ENCODE data around the gene MSANTD1.

Gene MSANTD1

DNA sequence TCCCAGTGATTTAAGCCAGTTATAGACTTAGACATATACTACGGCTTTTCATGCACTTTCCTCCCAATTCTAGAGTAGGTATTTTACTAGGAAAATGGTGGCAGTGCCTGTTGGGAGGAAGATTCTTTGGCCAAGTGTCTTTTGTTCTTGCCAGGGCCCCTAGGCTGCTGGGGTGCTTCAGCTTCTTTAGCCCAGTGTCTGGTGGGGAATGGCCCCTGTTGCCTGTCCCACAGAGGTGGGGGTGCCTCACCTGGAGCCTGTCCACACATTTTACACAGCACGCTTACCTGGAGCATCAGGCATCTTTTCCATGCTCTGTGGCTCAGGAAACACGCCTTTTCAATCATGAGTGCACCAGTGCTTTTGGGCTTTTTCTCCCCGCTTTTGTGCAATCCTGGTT, 33.2 kb upstream of the MSANTD1 start:
- DNase-seq (ENCODE audit: low read depth in 2 of 2): no peak

GRCh38 chr4:3217266-3217665, 31.7 kb upstream of the MSANTD1 start:
- DNase-seq (ENCODE audit: low read depth in 2 of 2): no peak

DNA sequence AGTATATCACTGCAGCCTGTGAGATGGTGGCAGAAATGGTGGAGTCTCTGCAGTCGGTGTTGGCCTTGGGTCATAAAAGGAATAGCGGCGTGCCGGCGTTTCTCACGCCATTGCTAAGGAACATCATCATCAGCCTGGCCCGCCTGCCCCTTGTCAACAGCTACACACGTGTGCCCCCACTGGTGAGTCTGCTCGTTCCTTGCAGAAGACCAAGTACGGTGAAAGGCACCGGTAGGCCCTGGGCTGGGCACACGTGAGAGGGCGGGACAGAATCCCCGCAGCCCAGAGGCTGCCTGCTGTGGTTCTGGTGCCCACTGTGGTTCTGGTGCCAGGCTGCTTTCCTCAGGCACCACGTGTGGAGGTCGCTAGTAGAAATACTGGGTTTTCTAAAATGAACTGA, 31.2 kb upstream of the MSANTD1 start:
- DNase-seq (ENCODE audit: low read depth in 2 of 2): no peak

GRCh38 chr4:3218824-3219760, 29.9 kb upstream of the MSANTD1 start:
- no peak for DNase-seq (ENCODE audit: low read depth in 2 of 2)

DNA sequence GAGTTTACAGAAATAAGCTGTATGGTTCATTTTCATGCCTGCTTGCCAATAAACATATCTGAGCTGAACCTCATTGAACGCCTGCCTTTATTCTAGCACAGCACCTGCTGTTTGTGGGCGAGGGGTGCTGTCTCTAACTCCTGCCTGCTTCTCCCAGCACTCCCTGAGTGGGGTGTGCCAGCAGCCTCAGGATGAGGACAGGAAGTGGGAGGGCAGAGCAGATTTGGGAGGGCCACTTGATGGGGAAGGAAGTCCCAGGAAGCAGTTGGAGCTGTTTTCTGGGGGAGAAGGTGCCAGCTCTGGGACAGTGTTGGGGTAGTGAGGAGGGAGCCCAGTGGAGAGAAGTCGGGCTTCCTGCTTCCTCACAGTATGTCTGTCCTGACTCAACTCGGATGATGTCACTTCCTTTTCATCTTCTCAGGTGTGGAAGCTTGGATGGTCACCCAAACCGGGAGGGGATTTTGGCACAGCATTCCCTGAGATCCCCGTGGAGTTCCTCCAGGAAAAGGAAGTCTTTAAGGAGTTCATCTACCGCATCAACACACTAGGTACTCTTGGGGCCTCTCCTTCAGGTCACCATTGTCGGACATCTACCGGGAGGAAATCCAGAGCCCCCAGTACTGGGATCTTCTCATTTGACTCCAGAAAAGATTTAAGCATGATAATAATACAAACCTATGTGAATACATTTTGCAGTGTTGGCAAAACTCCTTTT, 29.0 kb upstream of the MSANTD1 start:
- no peak for DNase-seq (ENCODE audit: low read depth in 2 of 2)

DNA sequence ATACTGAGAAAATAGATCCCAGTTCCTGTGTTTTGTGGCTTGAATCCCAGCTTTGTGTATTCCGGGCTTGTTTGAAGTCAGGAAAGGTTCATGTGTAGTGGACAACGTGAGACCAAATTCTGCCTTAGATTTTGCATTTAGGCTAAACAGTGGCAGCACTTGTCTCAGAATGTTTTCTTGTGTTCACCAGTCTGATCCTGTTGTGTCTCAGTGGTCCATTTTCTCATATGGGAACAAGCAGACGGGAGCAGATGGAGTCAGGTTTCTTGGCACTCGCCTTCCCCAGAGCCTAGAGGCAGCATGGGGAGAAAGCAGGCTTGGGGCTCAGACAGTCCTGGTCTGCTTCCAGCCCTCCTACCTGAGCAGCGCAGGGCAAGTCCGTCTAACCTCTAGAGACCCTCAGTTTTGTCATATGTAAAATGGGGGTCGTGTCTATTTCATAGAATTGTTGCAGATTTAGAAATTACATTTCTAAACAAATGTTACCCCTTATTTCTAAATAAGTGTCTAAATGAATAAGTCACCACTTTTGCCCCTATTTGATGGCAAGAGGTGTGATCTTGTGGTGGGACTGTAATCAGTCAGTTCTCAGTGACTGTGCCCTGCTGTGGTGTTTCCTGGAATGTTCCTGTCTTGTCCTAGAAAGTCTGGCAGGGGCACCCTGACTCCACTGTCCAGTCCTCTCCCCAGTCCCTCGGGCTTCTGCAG, 28.3 kb upstream of the MSANTD1 start:
- DNase-seq (ENCODE audit: low read depth in 2 of 2): no peak

GRCh38 chr4:3221184-3221494, 27.8 kb upstream of the MSANTD1 start:
- no peak for DNase-seq (ENCODE audit: low read depth in 2 of 2)

DNA sequence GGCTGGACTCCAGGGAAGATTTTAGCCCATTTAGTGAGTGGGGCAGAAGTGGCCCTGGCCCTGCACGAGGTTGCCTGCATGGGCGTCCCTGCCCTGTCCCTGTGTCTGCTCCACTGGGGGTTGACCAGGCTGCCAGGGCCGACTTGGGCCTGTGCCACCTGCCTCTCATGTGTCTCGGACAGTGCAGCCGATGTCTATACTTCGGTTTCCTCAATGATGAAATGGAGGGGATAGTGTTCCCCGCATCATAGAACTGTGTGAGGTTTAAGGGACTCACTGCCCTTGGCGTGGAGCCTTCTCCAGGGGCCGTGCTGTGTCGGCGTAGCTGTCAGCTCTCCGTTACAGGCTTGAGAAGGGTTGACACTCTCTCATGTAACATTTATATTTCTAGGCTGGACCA, 27.0 kb upstream of the MSANTD1 start:
- no peak for DNase-seq (ENCODE audit: low read depth in 2 of 2)

GRCh38 chr4:3223346-3223745, 25.6 kb upstream of the MSANTD1 start:
- DNase-seq (ENCODE audit: low read depth in 2 of 2): no peak

DNA sequence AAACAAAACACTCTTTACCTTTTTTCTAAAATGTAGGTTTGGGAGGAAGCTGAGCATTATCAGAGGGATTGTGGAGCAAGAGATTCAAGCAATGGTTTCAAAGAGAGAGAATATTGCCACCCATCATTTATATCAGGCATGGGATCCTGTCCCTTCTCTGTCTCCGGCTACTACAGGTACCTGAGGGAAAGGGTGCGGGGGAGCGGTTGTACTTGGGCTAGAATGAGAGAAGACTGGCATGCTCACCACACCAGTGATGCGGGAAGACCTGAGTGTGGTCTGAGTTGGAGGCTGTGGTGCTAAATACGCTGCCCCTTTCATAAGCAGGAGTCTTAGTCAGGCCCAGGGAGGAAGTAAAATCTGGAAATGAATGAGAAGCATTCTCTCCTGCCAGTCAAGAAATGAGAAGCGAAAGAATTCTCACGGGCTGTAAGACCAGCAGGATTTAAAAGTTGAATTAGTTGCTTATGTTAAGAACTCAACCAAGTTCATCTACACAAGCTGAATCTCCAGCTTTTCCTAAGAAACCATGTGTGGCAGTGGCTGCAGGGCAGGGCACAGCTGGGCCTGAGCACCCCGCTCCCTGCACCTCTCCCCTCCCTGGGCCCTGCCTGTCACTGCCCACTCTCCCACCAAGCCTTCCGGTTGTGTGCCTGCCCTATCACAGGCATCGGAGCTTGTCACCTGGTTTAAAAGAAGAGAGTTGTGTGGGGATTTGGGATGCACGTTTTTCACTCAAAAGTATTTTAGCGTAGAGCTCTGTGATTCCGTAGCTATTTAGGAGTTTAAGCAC, 24.8 kb upstream of the MSANTD1 start:
- no peak for DNase-seq (ENCODE audit: low read depth in 2 of 2)

- no peak for DNase-seq (ENCODE audit: low read depth in 2 of 2)
These were observed 23.7 kb upstream of the MSANTD1 start for GRCh38 chr4:3225071-3225850.

- DNase-seq (ENCODE audit: low read depth in 2 of 2): no peak
These were observed 23.0 kb upstream of the MSANTD1 start for GRCh38 chr4:3225936-3226335.

- DNase-seq (ENCODE audit: low read depth in 2 of 2): no peak
These were observed 22.5 kb upstream of the MSANTD1 start for GRCh38 chr4:3226467-3226866.

- no peak for DNase-seq (ENCODE audit: low read depth in 2 of 2)
These were observed 22.0 kb upstream of the MSANTD1 start for GRCh38 chr4:3226944-3227343.

DNA sequence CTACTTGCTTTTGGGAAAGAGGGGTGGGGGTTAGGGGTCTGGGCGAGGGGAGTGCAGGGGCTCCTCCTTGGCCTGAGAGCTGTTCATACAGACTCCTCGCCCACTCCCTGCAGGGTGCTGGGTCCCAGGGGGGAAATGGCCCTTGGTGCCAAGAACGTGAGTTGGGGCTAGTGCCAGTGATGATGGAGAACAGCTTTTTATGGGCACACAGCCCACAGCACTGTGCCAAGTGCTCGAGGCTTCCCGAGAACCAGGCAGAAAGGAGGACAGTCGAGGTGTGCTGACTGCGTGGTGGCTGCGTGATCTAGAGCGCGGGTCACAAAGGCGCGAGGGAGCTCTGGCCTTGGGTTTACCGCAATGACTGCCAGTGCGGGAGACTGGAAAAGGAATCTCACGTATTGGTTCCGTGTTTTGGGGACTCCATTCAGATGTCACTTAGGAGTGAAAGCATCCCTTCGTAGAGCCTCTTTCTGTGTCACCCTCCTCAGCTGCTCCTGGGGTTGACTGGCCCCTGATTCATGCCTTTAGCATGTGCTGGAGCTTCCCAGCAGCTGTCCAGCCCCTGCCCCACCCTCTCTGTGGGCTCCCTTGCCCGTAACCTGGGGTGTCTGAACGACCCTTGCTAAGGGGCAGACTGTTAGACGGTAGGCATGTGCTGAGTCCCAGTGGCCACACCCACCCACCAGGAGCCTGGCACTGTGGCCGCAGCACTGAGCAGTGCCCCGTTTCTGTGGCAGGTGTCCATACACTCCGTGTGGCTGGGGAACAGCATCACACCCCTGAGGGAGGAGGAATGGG, 20.9 kb upstream of the MSANTD1 start:
- no peak for DNase-seq (ENCODE audit: low read depth in 2 of 2)

DNA sequence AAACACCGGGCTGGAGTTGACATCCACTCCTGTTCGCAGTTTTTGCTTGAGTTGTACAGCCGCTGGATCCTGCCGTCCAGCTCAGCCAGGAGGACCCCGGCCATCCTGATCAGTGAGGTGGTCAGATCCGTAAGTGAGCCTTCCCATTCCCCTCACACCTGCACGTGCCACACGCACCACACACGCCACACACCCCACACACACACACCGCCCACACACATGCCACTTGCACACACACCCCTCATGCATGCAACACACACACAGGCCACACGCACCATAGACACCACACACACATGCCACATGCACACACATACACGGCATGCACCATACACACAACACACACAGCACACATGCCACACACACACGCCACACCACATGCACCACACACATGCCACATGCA, 20.1 kb upstream of the MSANTD1 start:
- DNase-seq (ENCODE audit: low read depth in 2 of 2): no peak

DNA sequence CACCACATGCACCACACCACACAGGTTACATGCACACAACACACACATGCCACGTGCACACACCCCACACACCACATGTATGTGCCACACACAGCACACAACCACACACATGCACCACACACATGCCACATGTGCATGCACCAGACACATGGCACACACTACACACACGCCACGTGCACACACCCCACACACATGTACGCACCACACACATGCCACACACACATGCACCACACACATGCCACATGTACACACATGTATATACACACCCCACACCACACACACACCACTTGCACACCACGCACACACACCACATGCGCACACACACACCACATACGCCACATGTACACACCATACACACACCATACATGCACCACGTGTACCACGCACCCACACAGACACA, 19.6 kb upstream of the MSANTD1 start:
- DNase-seq (ENCODE audit: low read depth in 2 of 2): no peak

DNA sequence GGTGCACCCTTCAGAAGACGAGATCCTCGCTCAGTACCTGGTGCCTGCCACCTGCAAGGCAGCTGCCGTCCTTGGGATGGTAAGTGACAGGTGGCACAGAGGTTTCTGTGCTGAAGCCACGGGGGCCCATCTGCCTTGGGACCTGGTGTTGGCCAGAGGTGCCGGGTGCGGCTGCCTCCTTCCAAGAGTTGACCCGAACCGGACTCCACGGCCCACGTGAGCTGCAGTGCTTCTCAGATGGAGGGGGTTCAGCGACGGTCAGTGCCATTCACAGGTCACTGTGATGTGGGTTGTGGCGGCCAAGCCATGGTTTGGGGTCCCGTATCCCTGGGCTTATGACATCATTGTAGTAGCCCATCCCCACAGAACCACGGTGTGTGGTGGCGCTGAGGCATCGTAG, 19.0 kb upstream of the MSANTD1 start:
- no peak for DNase-seq (ENCODE audit: low read depth in 2 of 2)

DNA sequence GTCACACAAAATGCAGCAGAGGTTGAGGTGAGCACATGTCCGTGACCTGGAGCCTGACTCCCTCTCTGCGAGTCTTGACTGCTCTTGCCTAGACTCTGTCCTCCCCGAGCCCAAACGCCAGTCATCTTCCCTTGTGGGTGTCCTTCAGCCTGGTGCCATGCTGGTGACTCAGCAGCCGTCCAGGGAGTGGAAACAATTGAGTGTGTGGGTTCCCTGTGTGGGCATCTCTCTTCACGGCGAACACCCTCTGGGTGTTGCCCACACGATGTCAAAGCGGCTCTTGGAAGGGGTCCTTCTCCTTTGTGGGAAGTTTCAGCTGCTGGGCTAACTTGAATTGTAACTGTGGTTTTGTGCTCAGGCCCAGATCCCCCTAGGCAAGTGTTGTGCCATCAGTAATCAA, 17.5 kb upstream of the MSANTD1 start:
- no peak for DNase-seq (ENCODE audit: low read depth in 2 of 2)

DNA sequence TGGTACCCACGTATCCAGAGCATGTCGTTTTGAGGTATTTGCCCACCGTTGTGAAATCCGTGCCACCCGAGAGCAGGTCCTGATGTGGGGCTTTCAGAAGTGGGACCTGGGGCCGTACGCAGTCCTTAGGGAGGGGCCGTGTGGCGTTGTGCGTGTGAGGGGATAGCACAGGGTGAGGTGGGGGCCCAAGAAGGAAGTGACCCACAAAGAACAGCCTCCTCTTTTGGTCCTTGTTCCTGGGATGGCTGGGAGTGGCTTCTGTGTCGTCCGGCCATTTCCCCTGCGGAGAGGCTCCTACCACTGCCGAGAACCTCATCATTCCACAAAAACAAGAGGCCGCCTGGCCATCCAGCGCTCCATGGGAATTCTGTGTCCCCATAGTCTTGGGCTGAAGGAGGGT, 17.0 kb upstream of the MSANTD1 start:
- DNase-seq (ENCODE audit: low read depth in 2 of 2): no peak
